GM12892 (cell line): ENCODE measurements around the gene NUFIP2.
"Not testable (repeated sequence)": the region's sequence is repeated elsewhere in the genome, so short reads cannot be mapped to it uniquely, and the experiment has no call there.

ENCODE experiments used
- POLR2A ChIP-seq: IDR thresholded peaks from 2 replicates; pipeline ENCODE4 v1.6.1; 2011; ENCODE audit warnings: low read depth, low read length, control low read depth
- POLR2AphosphoS5 ChIP-seq: IDR thresholded peaks from 2 replicates; pipeline ENCODE4 v1.6.1; 2011; ENCODE audit warnings: low read depth, low read length, control low read depth
- TAF1 ChIP-seq: IDR thresholded peaks from 2 replicates; pipeline ENCODE4 v1.6.1; 2011; ENCODE audit warnings: low read depth, mild to moderate bottlenecking, control low read depth, low read length, borderline replicate concordance

- TF ChIP-seq POLR2A, TAF1, POLR2AphosphoS5: not testable (repeated sequence)
These were observed 45.1 kb upstream of the NUFIP2 start for GRCh38 chr17:29339016-29339415.
